Psoas muscle (tissue), 8 donors: ENCODE data around the gene FAM118A. TPM values are rescaled to one million over a fixed set of nuclear protein-coding genes. Genes with fewer than 3 reads are reported as not detected.
"Not testable (repeated sequence)": the region's sequence is repeated elsewhere in the genome, so short reads cannot be mapped to it uniquely, and the experiment has no call there.

Experiments
- ATAC-seq, 4 donors: fragments of 200-7000 bp; cut with Tn5 transposase; one replicate each; pipeline ENCODE4 v1.9.1; 2020; ENCODE audit warnings: moderate library complexity in 3 of 4, mild to moderate bottlenecking in 2 of 4
- DNase-seq, 2 donors: peaks; one replicate each; pipeline ENCODE4 v3.0.0-alpha.2; 2020
- H3K27ac ChIP-seq: fragments of 200-600 bp; one replicate; pipeline ENCODE4 v1.8.0; 2022
- H3K27me3 ChIP-seq, 3 donors: fragments of 200-600 bp in 1 of 3; one replicate each; pipeline versions ENCODE4 v1.6.1 to v1.8.0; 2013 to 2022; ENCODE audit warnings: low read length in 2 of 3, mild to moderate bottlenecking in 2 of 3, moderate library complexity in 1 of 3; ENCODE audit not compliant: insufficient read depth in 3 of 3
- H3K36me3 ChIP-seq, 2 donors: fragments of 200-600 bp in 1 of 2; one replicate each; pipeline versions ENCODE4 v1.6.1 to v1.8.0; 2013 to 2022; ENCODE audit warnings: low read depth in 1 of 2, mild to moderate bottlenecking in 1 of 2, moderate library complexity in 1 of 2; ENCODE audit not compliant: insufficient read depth in 1 of 2
- H3K4me1 ChIP-seq: fragments of 200-600 bp; one replicate; pipeline ENCODE4 v1.8.0; 2022
- H3K4me3 ChIP-seq: fragments of 200-600 bp; one replicate; pipeline ENCODE4 v1.8.0; 2022; ENCODE audit warnings: mild to moderate bottlenecking
- H3K9me3 ChIP-seq: fragments of 200-600 bp; one replicate; pipeline ENCODE4 v1.8.0; 2022
- WGBS, 3 donors: extraction: QIAGEN DNeasy Blood & Tissue Kit; methylation state at CpG; one replicate each; pipeline versions ENCODE4 v1.1.6 to v1.1.7; 2013; 5-methylcytosine and 5-hydroxymethylcytosine counted together
- intact Hi-C, 2 donors: fragments of 100-400 bp; cut with DNase I; formaldehyde crosslinking; loops; one replicate each; pipeline versions ENCODE4 v1.11.0 to v1.14.2; 2022
- polyA plus RNA-seq, 3 donors: library from polyadenylated mRNA; stranded (reverse); fragments of 200-250 nt; gene quantifications; one replicate each; pipeline ENCODE4 v1.2.3, GENCODE V29; 2013
- total RNA-seq, 4 donors: library from RNA; stranded (reverse); fragmentation: NEBNext Ultra II Directional in 2 of 4; extraction: Animal tissue kit (Norgen Biotek cat#: 25700) in 2 of 4; gene quantifications; one replicate each; pipeline versions ENCODE4 v1.2.1 to v1.2.4, GENCODE V29; 2021 to 2023
- TF ChIP-seq, protein P1 (sequence below): fragments of 200-600 bp; IDR thresholded peaks from one replicate; pipeline ENCODE4 v1.8.0; 2022; ENCODE audit warnings: antibody characterized with exemption
- donor health status: healthy with polysubstance abuse.
- donor health status: DM: no; HTN: no; CAD: no; lungs with moderate emphysema.
- donor health status: Bipolar disorder and iron deficiency.
- donor health status: healthy.
- donor health status: DM: yes; HTN: yes; CAD: no.
- donor health status: DM: no; HTN: no; CAD: no.
- donor health status: DM: no; HTN: no; CAD: no.
- donor health status: DM: yes; HTN: yes; CAD: no.

Gene FAM118A
- total and polyA plus RNA-seq, 7 donors, result 5.8 to 25.5 (median 16.1) TPM

DNA sequence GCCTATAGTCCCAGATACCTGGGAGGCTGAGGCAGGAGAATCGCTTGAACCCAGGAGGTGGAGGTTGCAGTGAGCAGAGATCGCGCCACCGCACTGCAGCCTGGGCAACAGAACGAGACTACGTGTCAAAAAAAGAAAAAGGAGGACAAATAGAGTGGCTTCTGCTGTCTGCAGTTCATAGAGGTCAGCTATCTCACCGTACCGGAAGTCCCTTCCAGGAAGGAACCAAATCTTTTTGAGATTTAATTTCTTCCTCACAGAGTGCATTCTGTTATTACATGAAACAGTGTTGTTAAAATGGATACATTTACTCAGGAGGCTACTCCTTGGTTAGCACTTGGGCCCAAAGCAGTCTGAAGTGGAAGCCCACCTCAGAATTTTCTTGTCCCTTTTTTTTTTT, 33.4 kb downstream of the FAM118A start:
- Histone ChIP-seq H3K36me3 (peaks cover 0 to 53% of the 10 kb centered on the region in 2 donors), H3K4me1 (no peaks in the 10 kb centered on the region)
- DNase-seq, result no peak

DNA sequence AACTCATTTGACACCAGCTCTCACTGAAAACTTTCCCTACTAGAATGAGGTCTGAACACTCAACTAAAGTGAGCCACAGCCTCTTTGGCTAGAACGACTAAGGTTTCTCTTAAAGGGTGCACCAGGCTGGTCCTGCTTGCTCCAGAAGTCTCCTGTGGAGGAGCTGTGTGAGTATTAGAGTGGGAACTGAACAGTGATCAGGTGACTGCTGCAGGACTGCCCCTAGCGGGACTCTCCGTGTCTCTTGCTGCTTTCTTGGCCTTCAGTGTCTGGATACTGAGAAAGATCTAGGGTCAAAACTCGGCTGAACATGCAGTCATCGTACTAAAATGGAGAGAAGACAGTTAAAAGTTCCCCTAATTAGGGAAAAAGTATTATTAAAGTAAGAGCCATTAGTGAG, 34.6 kb downstream of the FAM118A start:
- Histone ChIP-seq H3K9me3 (no peaks in the 10 kb centered on the region), H3K36me3 (peaks cover 0 to 41% of the 10 kb centered on the region in 2 donors), H3K27me3 (no peaks in the 10 kb centered on the region), H3K4me3 (no peak overlapping the region), H3K27ac (no peak overlapping the region), H3K4me1 (no peaks in the 10 kb centered on the region)
- intact Hi-C loops, result no loop called here
- TF ChIP-seq, protein P1, sequence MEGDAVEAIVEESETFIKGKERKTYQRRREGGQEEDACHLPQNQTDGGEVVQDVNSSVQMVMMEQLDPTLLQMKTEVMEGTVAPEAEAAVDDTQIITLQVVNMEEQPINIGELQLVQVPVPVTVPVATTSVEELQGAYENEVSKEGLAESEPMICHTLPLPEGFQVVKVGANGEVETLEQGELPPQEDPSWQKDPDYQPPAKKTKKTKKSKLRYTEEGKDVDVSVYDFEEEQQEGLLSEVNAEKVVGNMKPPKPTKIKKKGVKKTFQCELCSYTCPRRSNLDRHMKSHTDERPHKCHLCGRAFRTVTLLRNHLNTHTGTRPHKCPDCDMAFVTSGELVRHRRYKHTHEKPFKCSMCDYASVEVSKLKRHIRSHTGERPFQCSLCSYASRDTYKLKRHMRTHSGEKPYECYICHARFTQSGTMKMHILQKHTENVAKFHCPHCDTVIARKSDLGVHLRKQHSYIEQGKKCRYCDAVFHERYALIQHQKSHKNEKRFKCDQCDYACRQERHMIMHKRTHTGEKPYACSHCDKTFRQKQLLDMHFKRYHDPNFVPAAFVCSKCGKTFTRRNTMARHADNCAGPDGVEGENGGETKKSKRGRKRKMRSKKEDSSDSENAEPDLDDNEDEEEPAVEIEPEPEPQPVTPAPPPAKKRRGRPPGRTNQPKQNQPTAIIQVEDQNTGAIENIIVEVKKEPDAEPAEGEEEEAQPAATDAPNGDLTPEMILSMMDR, result peak; percentile 31
- 33 to 75% (median 50%) methylated on average over 5 of the region's 5 CpGs for WGBS, 3 donors
- DNase-seq (no peak), ATAC-seq (peak; percentile 66 to 93 (median 71))

More for the DNA sequence above, 33.4 kb downstream of the FAM118A start:
- no peak for ATAC-seq
- WGBS, 3 donors, result 78 to 92% (median 87%) methylated on average over 8 of the region's 8 CpGs
- TF ChIP-seq, protein P1, result no peak
- intact Hi-C loops, result no loop called here
- no peak overlapping the region for H3K4me3 ChIP-seq
- no peaks in the 10 kb centered on the region for H3K9me3 ChIP-seq
- no peak overlapping the region for H3K27ac ChIP-seq
- H3K27me3 ChIP-seq, result no peaks in the 10 kb centered on the region

- H3K36me3 ChIP-seq, result peaks cover 0 to 6% of the 10 kb centered on the region in 2 donors
- no peaks in the 10 kb centered on the region for H3K27me3 ChIP-seq
- 95 to 99% (median 96%) methylated on average over 3 of the region's 3 CpGs for WGBS, 3 donors
- no peak overlapping the region for H3K27ac ChIP-seq
- TF ChIP-seq, protein P1, result no peak
- H3K9me3 ChIP-seq, result no peaks in the 10 kb centered on the region
- intact Hi-C loops, result no loop called here
- H3K4me1 ChIP-seq, result peaks cover 4% of the 10 kb centered on the region
- ATAC-seq, result no peak
- no peak for DNase-seq
- no peak overlapping the region for H3K4me3 ChIP-seq
These were observed 40.2 kb downstream of the FAM118A start for GRCh38 chr22:45349916-45350315.

- Histone ChIP-seq H3K9me3 (no peaks in the 10 kb centered on the region), H3K27ac (no peak overlapping the region), H3K4me3 (no peak overlapping the region), H3K4me1 (peaks cover 4% of the 10 kb centered on the region), H3K27me3 (no peaks in the 10 kb centered on the region), H3K36me3 (no peaks in the 10 kb centered on the region)
- DNase-seq, result no peak
- intact Hi-C loops, result no loop called here
- TF ChIP-seq, protein P1, result no peak
- WGBS, 3 donors, result 93 to 100% (median 93%) methylated on average over 1 of the region's 1 CpG
- ATAC-seq, result no peak
These were observed 42.2 kb downstream of the FAM118A start for GRCh38 chr22:45351956-45352355.

GRCh38 chr22:45352757-45353156, 43.0 kb downstream of the FAM118A start:
- ATAC-seq, H3K27ac ChIP-seq, H3K4me3 ChIP-seq, H3K4me1 ChIP-seq, H3K27me3 ChIP-seq, H3K9me3 ChIP-seq, H3K36me3 ChIP-seq, intact Hi-C loops, DNase-seq: not testable (repeated sequence)
- 42 to 56% (median 42%) methylated on average over 5 of the region's 5 CpGs for WGBS, 3 donors
